Activated gamma-delta T cell (primary cell): Measurements from ENCODE around the gene YIPF7.

Source experiments
- DNase-seq: peaks from one replicate; lab custom pipeline; 2025; lab: John Stamatoyannopoulos, UW
- total RNA-seq, 2 donors: gene quantifications; one replicate each; lab custom pipeline; 2026; lab: John Stamatoyannopoulos, UW

The YIPF7 gene
- total RNA-seq = 0.09 to 0.15 reads per million in 2 donors

DNA sequence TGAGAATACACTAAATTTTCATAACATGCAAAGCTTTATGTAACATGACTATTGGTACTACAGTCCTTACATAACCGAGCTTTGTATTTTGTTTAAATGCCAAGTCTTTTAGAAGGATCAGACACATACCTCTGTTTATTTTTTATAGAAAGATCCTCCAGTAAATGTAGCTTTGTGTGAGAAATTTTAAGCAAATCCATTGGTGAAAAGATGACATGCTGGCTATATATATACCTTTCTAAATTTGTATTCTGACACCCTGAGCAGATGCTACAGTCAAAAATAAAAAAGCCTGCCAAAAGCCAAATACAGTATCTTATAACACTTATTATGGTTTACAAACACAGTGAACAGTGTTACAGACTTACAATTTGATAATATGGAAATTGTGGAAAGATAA is at the start of gene YIPF7:
YIPF7 (minus strand) TSS at position 201 of the 400 bp plus-strand sequence. CDS start 1,525 bp downstream, outside the sequence.
- DNase-seq = no peak

DNA sequence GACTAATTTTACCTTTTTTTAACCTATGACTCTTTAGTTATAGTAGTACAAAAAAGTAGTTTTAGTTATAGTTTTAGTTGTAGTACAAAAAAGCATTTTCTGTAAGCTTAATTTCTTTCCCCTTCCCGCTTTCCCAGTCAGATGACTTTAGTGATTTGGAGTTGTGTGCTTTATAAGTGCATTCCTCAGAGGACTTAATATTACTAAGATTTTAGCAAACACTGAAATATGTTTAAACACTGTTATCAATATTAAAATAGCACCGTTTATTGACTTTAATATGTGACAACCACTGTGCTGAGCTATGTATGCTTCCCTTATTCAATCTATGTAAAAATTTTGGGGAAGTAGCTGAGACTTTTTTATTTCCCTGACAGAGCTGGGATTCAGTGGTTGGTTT is 49.6 kb upstream of the YIPF7 start:
- no peak for DNase-seq

GRCh38 chr4:44700427-44700826 is 49.0 kb upstream of the YIPF7 start:
- DNase-seq = no peak

DNA sequence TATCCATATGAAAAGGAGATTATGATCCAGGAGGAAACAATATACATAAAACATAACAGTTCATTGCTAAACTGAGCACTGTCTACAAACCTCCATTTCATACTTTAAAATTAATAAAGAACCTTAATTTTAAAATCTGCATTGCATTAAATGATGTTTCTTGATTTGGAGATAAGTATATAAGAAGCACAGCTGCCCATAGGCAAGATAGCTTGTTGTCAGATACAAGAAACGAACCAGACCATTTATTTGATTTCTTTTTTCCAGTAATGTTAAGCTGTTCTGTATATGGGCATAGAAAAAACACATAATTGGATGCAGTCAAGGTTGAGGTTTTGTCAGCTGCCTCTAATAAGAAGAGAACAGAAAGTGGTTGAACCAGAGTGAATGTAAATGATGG is 33.2 kb upstream of the YIPF7 start:
- DNase-seq = no peak

GRCh38 chr4:44679060-44679459 is 27.6 kb upstream of the YIPF7 start:
- DNase-seq = no peak

- DNase-seq = peak; percentile 77
Measured at GRCh38 chr4:44678094-44679041, 26.9 kb upstream of the YIPF7 start, which contains the start of gene GUF1. Gene GUF1, plus strand, starts transcription at chr4:44678420. Its CDS starts 203 bp downstream, at chr4:44678623.

GRCh38 chr4:44675366-44675765 is 23.9 kb upstream of the YIPF7 start:
- no peak for DNase-seq

- no peak for DNase-seq
Measured at GRCh38 chr4:44674471-44674870, 23.0 kb upstream of the YIPF7 start.

DNA sequence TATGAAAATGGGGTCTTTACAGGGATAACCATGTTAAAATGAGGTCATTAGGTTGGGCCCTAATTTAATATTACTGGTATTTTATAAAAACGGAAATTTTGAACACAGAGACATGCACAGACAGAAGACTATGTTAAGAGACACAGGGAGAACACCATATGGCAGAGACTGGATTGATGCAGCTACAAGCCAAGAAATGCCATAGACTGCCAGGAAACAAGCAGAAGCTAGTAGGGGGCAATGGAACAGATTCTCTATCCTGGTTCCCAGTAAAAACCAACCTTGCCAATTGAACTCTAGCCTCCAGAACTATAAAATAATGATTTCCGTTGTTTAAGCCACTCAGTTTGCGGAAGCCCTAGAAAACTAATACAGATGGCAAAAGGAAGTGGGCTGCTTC is 20.2 kb upstream of the YIPF7 start:
- DNase-seq = no peak

DNA sequence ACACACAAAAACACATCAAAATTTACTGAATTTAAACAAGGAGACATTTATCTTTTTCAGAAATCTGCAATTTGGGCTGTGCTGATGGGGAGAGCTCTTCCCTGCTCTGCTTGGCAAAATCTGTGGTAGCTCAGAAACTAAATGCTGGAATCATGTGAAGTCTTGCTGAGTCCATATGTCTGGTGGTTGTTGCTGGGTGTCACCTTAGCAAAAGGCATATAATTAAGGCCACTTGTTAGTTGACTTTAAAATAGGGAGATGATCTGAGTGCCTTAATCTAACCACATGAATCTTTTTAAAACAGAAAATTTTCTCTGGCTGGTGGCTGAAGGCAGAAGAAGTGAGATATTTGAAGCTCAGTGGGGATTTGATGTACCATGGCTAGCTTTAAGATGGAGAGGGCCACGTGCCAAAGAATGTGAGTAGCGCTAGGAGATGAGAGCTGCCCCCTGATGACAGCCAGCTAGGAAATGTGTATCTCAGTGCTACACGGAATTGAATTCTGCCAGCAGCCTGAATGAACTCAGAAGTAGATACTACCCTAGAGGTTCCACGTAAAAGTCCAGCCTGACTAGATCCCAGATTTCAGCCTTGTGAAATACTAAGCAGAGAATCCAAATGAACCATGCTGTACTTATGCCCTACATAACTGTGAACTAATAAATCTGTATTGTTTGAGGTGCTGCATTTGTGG is 19.2 kb upstream of the YIPF7 start:
- no peak for DNase-seq

DNA sequence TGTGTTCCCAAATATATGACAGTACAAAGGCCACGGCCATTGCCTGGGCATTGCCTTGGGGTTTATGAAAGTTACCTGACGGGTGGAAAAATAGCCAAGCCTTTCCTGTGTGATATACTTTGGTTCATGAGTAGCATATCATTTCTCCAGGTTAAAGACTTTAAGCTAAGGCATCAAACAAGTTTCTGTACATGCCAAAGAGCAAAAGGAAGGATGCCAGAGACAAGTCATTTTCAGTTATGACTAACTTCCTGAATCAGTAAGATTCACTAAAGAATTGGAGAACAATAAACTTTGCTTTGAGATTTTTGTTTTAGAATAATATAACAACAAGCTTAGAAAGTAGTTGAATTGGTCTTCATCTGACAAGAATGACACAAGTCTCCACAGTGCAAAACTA is 17.1 kb upstream of the YIPF7 start:
- no peak for DNase-seq

GRCh38 chr4:44663539-44664263 is 12.3 kb upstream of the YIPF7 start:
- no peak for DNase-seq

GRCh38 chr4:44662623-44663005 is 11.2 kb upstream of the YIPF7 start:
- no peak for DNase-seq

DNA sequence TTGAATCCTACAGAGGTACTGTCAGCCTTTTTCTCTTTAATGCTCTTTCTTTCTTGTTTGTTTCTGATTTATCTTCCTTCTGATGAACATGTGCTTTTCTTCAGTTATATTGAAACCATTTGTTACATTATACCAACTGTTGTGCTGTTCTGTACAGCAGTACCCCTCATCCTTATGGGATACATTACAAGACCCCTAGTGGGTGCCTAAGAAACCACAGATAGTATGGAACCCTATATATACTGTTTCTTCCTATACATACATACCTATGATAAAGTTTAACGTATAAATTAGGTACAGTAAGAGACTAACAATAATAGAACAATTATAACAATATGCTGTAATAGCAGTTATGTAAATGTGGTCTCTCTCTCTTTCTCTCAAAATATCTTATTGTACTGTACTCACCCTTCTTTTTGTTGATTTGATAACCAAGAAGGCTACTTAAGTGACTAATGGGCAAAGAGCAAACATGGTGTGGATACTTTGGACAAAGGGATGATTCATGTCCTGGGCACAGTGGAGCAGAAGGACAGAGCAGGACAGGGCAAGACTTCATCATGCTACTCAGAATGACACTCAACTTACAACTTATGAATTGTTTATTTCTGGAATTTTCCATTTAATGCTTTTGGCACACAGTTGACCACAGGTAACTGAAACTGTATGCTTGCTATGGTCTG is 10.7 kb upstream of the YIPF7 start:
- DNase-seq = no peak

DNA sequence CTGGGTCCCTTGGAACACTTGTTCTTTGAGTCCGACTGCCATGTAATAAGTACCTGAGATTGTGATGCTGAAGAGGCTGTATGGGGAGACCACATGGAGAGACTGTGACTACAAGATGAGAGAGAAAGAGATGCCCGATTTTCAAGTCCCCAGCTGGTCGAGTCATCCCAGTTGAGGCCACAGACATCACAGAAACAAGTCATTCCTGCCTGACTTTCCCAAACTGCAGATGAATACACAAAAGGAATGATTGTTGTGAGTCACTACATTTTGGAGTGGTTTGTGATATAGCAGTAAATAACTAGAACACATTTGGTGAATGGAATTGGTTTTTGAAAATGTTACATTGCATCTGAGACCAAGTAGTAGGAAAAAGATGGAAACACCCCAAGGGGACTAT is 9.0 kb upstream of the YIPF7 start:
- DNase-seq = no peak

DNA sequence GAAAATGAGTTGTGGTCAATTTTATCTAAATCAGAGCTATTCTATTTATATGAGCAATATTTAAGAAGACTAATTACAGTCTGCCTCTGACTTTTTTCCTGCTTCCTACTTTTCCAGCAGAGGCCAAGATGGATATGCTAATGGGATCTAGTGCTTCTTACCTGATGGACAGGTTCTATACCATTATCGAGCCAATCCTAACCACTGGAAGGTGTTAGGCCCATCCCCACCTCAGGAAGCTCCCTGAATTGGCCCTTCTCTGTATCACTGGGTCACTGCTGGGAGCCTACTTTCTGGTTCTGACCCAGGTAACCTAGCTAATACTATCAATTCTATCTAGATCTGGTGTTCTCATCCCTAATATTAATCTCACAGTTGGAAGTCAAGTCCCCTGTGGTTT is 577 bp upstream of the YIPF7 start:
- no peak for DNase-seq

GRCh38 chr4:44646151-44646550 is 5.3 kb downstream of the YIPF7 start:
- no peak for DNase-seq

DNA sequence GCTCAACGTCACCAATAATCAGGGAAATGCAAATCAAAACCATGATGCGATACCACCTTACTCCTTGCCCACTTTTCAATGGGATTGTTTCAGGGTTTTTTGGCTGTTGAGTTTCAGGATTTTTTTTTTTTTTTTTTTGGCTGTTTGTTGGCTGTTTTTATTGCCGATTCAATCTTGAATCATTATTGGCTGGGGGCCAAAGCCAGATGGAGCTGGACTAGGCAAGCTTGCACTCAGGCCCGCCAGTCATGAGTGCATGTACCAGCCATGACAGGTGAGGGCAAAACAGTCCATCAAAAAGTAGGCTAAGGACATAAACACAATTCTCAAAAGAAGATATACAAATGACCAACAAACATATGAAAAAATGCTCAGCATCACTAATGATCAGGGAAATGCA is 13.3 kb downstream of the YIPF7 start:
- DNase-seq = no peak

DNA sequence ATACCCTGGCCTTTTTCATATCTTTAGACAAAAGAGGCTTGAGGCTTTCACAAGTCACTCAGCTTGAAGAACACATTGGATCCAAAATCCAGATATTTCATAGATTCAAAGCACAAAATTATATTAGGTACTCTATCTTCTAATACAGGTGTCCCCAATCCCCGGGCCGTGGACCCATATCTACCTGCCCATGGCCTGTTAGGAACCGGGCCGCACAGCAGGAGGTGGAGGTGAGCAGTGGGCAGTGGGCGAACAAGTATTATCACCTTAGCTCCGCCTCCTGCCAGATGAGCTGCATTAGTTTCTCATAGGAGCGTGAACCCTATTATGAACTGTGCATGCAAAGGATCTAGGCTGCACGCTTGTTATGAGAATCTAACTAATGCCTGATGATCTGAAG is 18.7 kb downstream of the YIPF7 start:
- DNase-seq = no peak

GRCh38 chr4:44632089-44632488 is 19.3 kb downstream of the YIPF7 start:
- no peak for DNase-seq

DNA sequence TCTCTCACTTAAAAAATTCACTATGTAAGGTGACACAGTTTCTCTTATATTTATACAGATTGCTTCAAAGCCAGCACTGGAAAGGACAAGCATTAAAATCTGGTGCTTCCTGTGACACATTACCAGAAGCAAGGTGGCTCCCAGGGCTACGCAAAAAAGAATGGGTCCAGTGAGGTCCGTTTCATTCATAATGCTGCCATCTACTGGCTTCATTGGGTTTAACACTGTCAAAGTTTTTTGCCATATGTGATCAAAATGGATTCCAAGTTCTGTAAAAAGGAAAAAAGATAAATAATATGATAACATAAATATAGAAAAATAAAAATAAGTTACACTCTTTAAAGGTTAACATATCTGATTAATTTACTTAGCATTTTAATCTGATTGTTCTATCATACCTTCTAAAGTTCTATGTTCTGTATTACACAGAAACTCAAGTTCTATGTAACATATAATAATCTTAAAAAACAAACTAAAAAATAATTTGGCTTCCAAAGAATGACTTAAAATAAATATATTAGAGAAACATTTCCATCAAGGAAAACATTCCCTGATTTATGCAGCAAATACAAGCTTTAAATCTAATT is 22.1 kb downstream of the YIPF7 start:
- DNase-seq = no peak
